PC-9 (cell line): Measurements from ENCODE around the gene FIBCD1. TPM values are rescaled to one million over a fixed set of nuclear protein-coding genes. Genes with fewer than 3 reads are reported as not detected.

Experiments
- BruUV-seq: library from RNA; stranded (reverse); fragments of 400-500 nt; replicated peaks from 2 replicates; lab custom pipeline; 2021; lab: Mats Ljungman, UMichigan
- CTCF ChIA-PET: fragments of 300-600 bp; sonication (Branson Sonifier 250); formaldehyde crosslinking; loops from one replicate; lab custom pipeline; 2022; ENCODE audit warnings: antibody characterized with exemption; lab: Charles Lee
- POLR2A ChIA-PET: fragments of 300-600 bp; sonication (Branson Sonifier 250); formaldehyde crosslinking; loops from one replicate; lab custom pipeline; 2022; ENCODE audit warnings: antibody characterized with exemption; ENCODE audit not compliant: unreplicated experiment; lab: Charles Lee
- DNase-seq, 2 experiments: peaks; one replicate each; pipeline versions ENCODE4 v3.0.0 to v3.0.0-alpha.2; 2015 to 2022; ENCODE audit warnings: mixed read lengths in 1 of 2
- H2AFZ ChIP-seq: fragments of 200-600 bp; sonication (generic); 2 replicates; pipeline ENCODE4 v1.8.1; 2017; ENCODE audit warnings: antibody characterized with exemption
- H3F3A ChIP-seq: fragments of 200-600 bp; sonication (generic); 2 replicates; pipeline ENCODE4 v1.8.1; 2017; ENCODE audit warnings: antibody characterized with exemption, mild to moderate bottlenecking, low read depth; ENCODE audit not compliant: insufficient read depth
- H3K27ac ChIP-seq: fragments of 200-600 bp; sonication (generic); 2 replicates; pipeline ENCODE4 v1.6.1; 2016; ENCODE audit warnings: mixed run types
- H3K27me3 ChIP-seq: fragments of 200-600 bp; sonication (generic); 2 replicates; pipeline ENCODE4 v1.6.1; 2016; ENCODE audit warnings: low read depth, mixed run types; ENCODE audit not compliant: insufficient read depth
- H3K36me3 ChIP-seq: fragments of 200-600 bp; sonication (generic); 2 replicates; pipeline ENCODE4 v1.6.1; 2016; ENCODE audit warnings: low read depth, mixed run types
- H3K4me1 ChIP-seq: fragments of 200-600 bp; sonication (generic); replicated peaks from 2 replicates; pipeline ENCODE4 v1.6.1; 2016; ENCODE audit warnings: mixed run types; ENCODE audit not compliant: insufficient read depth
- H3K4me2 ChIP-seq: fragments of 200-600 bp; sonication (generic); 2 replicates; pipeline ENCODE4 v1.6.1; 2017; ENCODE audit warnings: mixed run types
- H3K4me3 ChIP-seq: fragments of 200-600 bp; sonication (generic); 2 replicates; pipeline ENCODE4 v1.6.1; 2016; ENCODE audit warnings: mixed run types
- H3K79me2 ChIP-seq: fragments of 200-600 bp; sonication (generic); 2 replicates; pipeline ENCODE4 v1.6.1; 2017; ENCODE audit warnings: low read depth, mixed run types
- H3K9me2 ChIP-seq: fragments of 200-600 bp; sonication (generic); 2 replicates; pipeline ENCODE4 v1.8.1; 2017; ENCODE audit warnings: mild to moderate bottlenecking; ENCODE audit not compliant: insufficient read depth
- H3K9me3 ChIP-seq: fragments of 200-600 bp; sonication (generic); 2 replicates; pipeline ENCODE4 v1.8.1; 2016; ENCODE audit warnings: low read depth; ENCODE audit not compliant: insufficient read depth
- H4K20me1 ChIP-seq: fragments of 200-600 bp; sonication (generic); 2 replicates; pipeline ENCODE4 v1.8.1; 2017; ENCODE audit not compliant: insufficient read depth
- EZH2 ChIP-seq: fragments of 200-600 bp; sonication (generic); IDR thresholded peaks from 2 replicates; pipeline ENCODE4 v1.8.0; 2017; ENCODE audit warnings: antibody characterized with exemption, low read depth
- intact Hi-C: fragments of 100-400 bp; cut with micrococcal nuclease; formaldehyde crosslinking; loops from one replicate; pipeline ENCODE4 v1.10.0; 2022; ENCODE audit not compliant: unreplicated experiment
- total RNA-seq: library from RNA; stranded (reverse); gene quantifications from 2 replicates; pipeline ENCODE4 v1.2.3, GENCODE V29; 2021
- TF ChIP-seq, protein P1 (sequence below): fragments of 200-600 bp; sonication (generic); conservative IDR thresholded peaks from 2 replicates; pipeline ENCODE4 v1.6.1; 2017; ENCODE audit warnings: mixed run types, antibody characterized with exemption, mild to moderate bottlenecking, moderate library complexity

FIBCD1 gene
- total RNA-seq, 1 experiment from 2014 or later = 2.7 TPM

DNA sequence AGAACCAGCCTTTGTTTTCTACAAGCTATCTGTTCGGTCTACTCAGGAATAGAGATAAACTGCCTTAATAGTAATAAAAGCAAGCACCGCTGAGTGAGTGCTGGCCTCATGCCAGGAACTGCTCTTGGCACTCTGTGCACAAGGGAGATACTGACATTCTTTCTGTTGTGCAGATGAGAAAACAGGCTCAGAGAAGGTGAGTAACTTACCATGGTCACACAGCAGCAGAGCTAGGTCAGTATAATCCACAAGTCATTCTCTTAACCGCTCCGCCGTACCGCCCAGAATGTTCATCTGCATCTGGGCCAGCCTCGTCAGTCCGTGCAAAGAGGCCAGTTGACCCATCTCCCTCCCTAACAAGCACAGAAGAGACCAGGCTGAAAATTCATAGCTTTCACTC is 69.8 kb downstream of the FIBCD1 start:
- no peak for DNase-seq
- Histone ChIP-seq H2AFZ (no peak overlapping the region), H4K20me1 (peaks cover 34% of the 10 kb centered on the region), H3K4me3 (no peak overlapping the region), H3K4me1 (no peaks in the 10 kb centered on the region), H3K79me2 (no peaks in the 10 kb centered on the region), H3K9me2 (no peaks in the 10 kb centered on the region), H3K4me2 (no peak overlapping the region), H3K27me3 (no peaks in the 10 kb centered on the region), H3K27ac (no peak overlapping the region), H3K36me3 (no peaks in the 10 kb centered on the region), H3K9me3 (no peaks in the 10 kb centered on the region), H3F3A (peaks cover 12% of the 10 kb centered on the region; the same call in 1 of the 2 replicates)
- intact Hi-C loops = loop anchor here (5.0 kb wide), 1 partner anchor 407 kb away; no protein-coding TSS in a partner anchor
- TF ChIP-seq, protein P1, sequence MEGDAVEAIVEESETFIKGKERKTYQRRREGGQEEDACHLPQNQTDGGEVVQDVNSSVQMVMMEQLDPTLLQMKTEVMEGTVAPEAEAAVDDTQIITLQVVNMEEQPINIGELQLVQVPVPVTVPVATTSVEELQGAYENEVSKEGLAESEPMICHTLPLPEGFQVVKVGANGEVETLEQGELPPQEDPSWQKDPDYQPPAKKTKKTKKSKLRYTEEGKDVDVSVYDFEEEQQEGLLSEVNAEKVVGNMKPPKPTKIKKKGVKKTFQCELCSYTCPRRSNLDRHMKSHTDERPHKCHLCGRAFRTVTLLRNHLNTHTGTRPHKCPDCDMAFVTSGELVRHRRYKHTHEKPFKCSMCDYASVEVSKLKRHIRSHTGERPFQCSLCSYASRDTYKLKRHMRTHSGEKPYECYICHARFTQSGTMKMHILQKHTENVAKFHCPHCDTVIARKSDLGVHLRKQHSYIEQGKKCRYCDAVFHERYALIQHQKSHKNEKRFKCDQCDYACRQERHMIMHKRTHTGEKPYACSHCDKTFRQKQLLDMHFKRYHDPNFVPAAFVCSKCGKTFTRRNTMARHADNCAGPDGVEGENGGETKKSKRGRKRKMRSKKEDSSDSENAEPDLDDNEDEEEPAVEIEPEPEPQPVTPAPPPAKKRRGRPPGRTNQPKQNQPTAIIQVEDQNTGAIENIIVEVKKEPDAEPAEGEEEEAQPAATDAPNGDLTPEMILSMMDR = no peak
- TF ChIP-seq EZH2 = no peak
- CTCF ChIA-PET = interaction anchor here (0.6 to 2.4 kb wide), 6 partner anchors 31 to 168 kb away, joined by 3 to 15 read pairs (median 6); no protein-coding TSS in a partner anchor
- POLR2A ChIA-PET = no interaction called here
- no TSS peak for BruUV-seq

- Histone ChIP-seq H3K4me2 (no peak overlapping the region), H3K27ac (no peak overlapping the region), H3K36me3 (no peaks in the 10 kb centered on the region), H3F3A (peaks cover 12% of the 10 kb centered on the region; the same call in 1 of the 2 replicates), H4K20me1 (peaks cover 34% of the 10 kb centered on the region), H2AFZ (no peak overlapping the region), H3K4me3 (no peak overlapping the region), H3K9me3 (no peaks in the 10 kb centered on the region), H3K79me2 (no peaks in the 10 kb centered on the region), H3K9me2 (no peaks in the 10 kb centered on the region), H3K4me1 (no peaks in the 10 kb centered on the region), H3K27me3 (no peaks in the 10 kb centered on the region)
- POLR2A ChIA-PET = no interaction called here
- intact Hi-C loops = loop anchor here (5.0 kb wide), 1 partner anchor 406 kb away; no protein-coding TSS in a partner anchor
- DNase-seq = no peak
- TF ChIP-seq, protein P1 = no peak
- no peak for TF ChIP-seq EZH2
- no TSS peak for BruUV-seq
- CTCF ChIA-PET = interaction anchor here (0.6 to 1.8 kb wide), 3 partner anchors 37 to 161 kb away, joined by 3 to 10 read pairs (median 5); no protein-coding TSS in a partner anchor
These were observed 70.8 kb downstream of the FIBCD1 start for GRCh38 chr9:130868230-130868629.

- H3K9me2 ChIP-seq = no peaks in the 10 kb centered on the region
- no peak for TF ChIP-seq EZH2
- TF ChIP-seq, protein P1 = no peak
- H3K4me2 ChIP-seq = no peak overlapping the region
- DNase-seq = no peak
- H3K9me3 ChIP-seq = no peaks in the 10 kb centered on the region
- H3F3A ChIP-seq = peaks cover 12% of the 10 kb centered on the region; the same call in 1 of the 2 replicates
- peaks cover 34% of the 10 kb centered on the region for H4K20me1 ChIP-seq
- intact Hi-C loops = loop anchor here (5.0 kb wide), 1 partner anchor 405 kb away; no protein-coding TSS in a partner anchor
- CTCF ChIA-PET = interaction anchor here (0.6 to 2.2 kb wide), 5 partner anchors 37 to 166 kb away, joined by 3 to 19 read pairs (median 5); no protein-coding TSS in a partner anchor
- no peak overlapping the region for H3K27ac ChIP-seq
- H3K4me1 ChIP-seq = no peaks in the 10 kb centered on the region
- no peaks in the 10 kb centered on the region for H3K79me2 ChIP-seq
- H2AFZ ChIP-seq = no peak overlapping the region
- no TSS peak for BruUV-seq
- H3K27me3 ChIP-seq = no peaks in the 10 kb centered on the region
- POLR2A ChIA-PET = no interaction called here
- H3K4me3 ChIP-seq = no peak overlapping the region
- no peaks in the 10 kb centered on the region for H3K36me3 ChIP-seq
These were observed 71.5 kb downstream of the FIBCD1 start for GRCh38 chr9:130867556-130867955.
